ENCODE data around the gene SLC38A10. TPM values are rescaled to one million over a fixed set of nuclear protein-coding genes. Genes with fewer than 3 reads are reported as not detected.
"Not testable (repeated sequence)": the region's sequence is repeated elsewhere in the genome, so short reads cannot be mapped to it uniquely, and the experiment has no call there.

Gene SLC38A10
- total RNA-seq, 1 donor from 2014 or later = 162 TPM

- no peak for DNase-seq (ENCODE audit: extremely low read depth, low read depth, low spot score)
Measured at GRCh38 chr17:81313776-81314397, 18.8 kb upstream of the SLC38A10 start.

GRCh38 chr17:81312624-81313325 lies 17.7 kb upstream of the SLC38A10 start:
- no peak for DNase-seq (ENCODE audit: extremely low read depth, low read depth, low spot score)

GRCh38 chr17:81311946-81312345 lies 16.8 kb upstream of the SLC38A10 start:
- no peak for DNase-seq (ENCODE audit: extremely low read depth, low read depth, low spot score)

- no peak for DNase-seq (ENCODE audit: extremely low read depth, low read depth, low spot score)
Measured at GRCh38 chr17:81310949-81311550, 15.9 kb upstream of the SLC38A10 start.

GRCh38 chr17:81309859-81310839 lies 15.0 kb upstream of the SLC38A10 start:
- no peak for DNase-seq (ENCODE audit: extremely low read depth, low read depth, low spot score)

- no peak for DNase-seq (ENCODE audit: extremely low read depth, low read depth, low spot score)
Measured at GRCh38 chr17:81309140-81309858, 14.2 kb upstream of the SLC38A10 start.

- DNase-seq (ENCODE audit: extremely low read depth, low read depth, low spot score) = not testable (repeated sequence)
Measured at GRCh38 chr17:81308784-81309139, 13.7 kb upstream of the SLC38A10 start.

GRCh38 chr17:81307636-81308560 lies 12.8 kb upstream of the SLC38A10 start:
- no peak for DNase-seq (ENCODE audit: extremely low read depth, low read depth, low spot score)

- DNase-seq (ENCODE audit: extremely low read depth, low read depth, low spot score) = no peak
Measured at GRCh38 chr17:81306898-81307510, 11.9 kb upstream of the SLC38A10 start.

- no peak for DNase-seq (ENCODE audit: extremely low read depth, low read depth, low spot score)
Measured at GRCh38 chr17:81306491-81306890, 11.4 kb upstream of the SLC38A10 start.

- no peak for DNase-seq (ENCODE audit: extremely low read depth, low read depth, low spot score)
Measured at GRCh38 chr17:81305051-81305630, 10.0 kb upstream of the SLC38A10 start.

GRCh38 chr17:81304196-81305015 lies 9.3 kb upstream of the SLC38A10 start:
- DNase-seq (ENCODE audit: extremely low read depth, low read depth, low spot score) = no peak

- no peak for DNase-seq (ENCODE audit: extremely low read depth, low read depth, low spot score)
Measured at GRCh38 chr17:81303385-81303784, 8.3 kb upstream of the SLC38A10 start.

GRCh38 chr17:81302861-81303333 lies 7.8 kb upstream of the SLC38A10 start:
- no peak for DNase-seq (ENCODE audit: extremely low read depth, low read depth, low spot score)

GRCh38 chr17:81302324-81302723 lies 7.2 kb upstream of the SLC38A10 start:
- DNase-seq (ENCODE audit: extremely low read depth, low read depth, low spot score) = no peak

GRCh38 chr17:81301195-81302144 lies 6.4 kb upstream of the SLC38A10 start:
- DNase-seq (ENCODE audit: extremely low read depth, low read depth, low spot score) = no peak
